SK-N-MC (cell line): ENCODE results near the gene KDM7A.
A peak's percentile ranks its signal among the peaks of the same experiment; 100 is the strongest.
"Not testable (repeated sequence)": the region's sequence is repeated elsewhere in the genome, so short reads cannot be mapped to it uniquely, and the experiment has no call there.

Experiments used
- DNase-seq: peaks from one replicate; pipeline ENCODE4 v3.0.0-alpha.2; 2011; ENCODE audit warnings: low read depth, low spot score
- H3K27ac ChIP-seq: fragments of 200-600 bp; sonication (generic); 2 replicates; pipeline ENCODE4 v1.5.1; 2016; ENCODE audit warnings: mixed run types
- H3K36me3 ChIP-seq: fragments of 200-600 bp; sonication (generic); 2 replicates; pipeline ENCODE4 v1.6.1; 2017; ENCODE audit warnings: antibody characterized with exemption, low read length, mixed read lengths; ENCODE audit not compliant: insufficient read depth
- H3K4me3 ChIP-seq: fragments of 200-600 bp; sonication (generic); 2 replicates; pipeline ENCODE4 v1.5.1; 2016
- H3K9ac ChIP-seq: fragments of 200-600 bp; sonication (generic); 2 replicates; pipeline ENCODE4 v1.8.0; 2017; ENCODE audit warnings: mixed run types, mixed read lengths; ENCODE audit not compliant: insufficient read length
- H3K9me3 ChIP-seq: fragments of 200-600 bp; sonication (generic); 2 replicates; pipeline ENCODE4 v1.6.1; 2017; ENCODE audit warnings: low read depth, mild to moderate bottlenecking, antibody characterized with exemption, low read length, moderate library complexity, mixed read lengths
- EZH2 ChIP-seq: fragments of 200-600 bp; sonication (generic); IDR thresholded peaks from one replicate; pipeline ENCODE4 v1.6.1; 2017; ENCODE audit warnings: antibody characterized with exemption
- FOXP2 ChIP-seq: optimal IDR thresholded peaks from 2 replicates; pipeline ENCODE3; 2011; ENCODE audit warnings: mild to moderate bottlenecking, moderate library complexity; ENCODE audit not compliant: insufficient read depth; ENCODE audit errors: extremely low read length, control extremely low read depth
- POLR2AphosphoS5 ChIP-seq: IDR thresholded peaks from 2 replicates; pipeline ENCODE4 v1.6.1; 2012; ENCODE audit warnings: mild to moderate bottlenecking, low read depth, low read length, borderline replicate concordance

The KDM7A gene

GRCh38 chr7:140176122-140176701, 571 bp downstream of the KDM7A start:
- Histone ChIP-seq H3K9me3 (peaks cover 3% of the 10 kb centered on the region; the same call in 1 of the 2 replicates), H3K9ac (peak overlapping the region; percentile 83), H3K36me3 (no peaks in the 10 kb centered on the region), H3K27ac (peak overlapping the region; percentile 59; the same call in 1 of the 2 replicates), H3K4me3 (peak overlapping the region; percentile 77)
- no peak for DNase-seq
- TF ChIP-seq POLR2AphosphoS5: no peak
- TF ChIP-seq FOXP2: no peak
- TF ChIP-seq EZH2: no peak

- DNase-seq: peak; percentile 82
- Histone ChIP-seq H3K9ac (peak overlapping the region; percentile 83), H3K9me3 (peaks cover 3% of the 10 kb centered on the region; the same call in 1 of the 2 replicates), H3K27ac (peak overlapping the region; percentile 59), H3K36me3 (no peaks in the 10 kb centered on the region), H3K4me3 (peak overlapping the region; percentile 77)
- TF ChIP-seq EZH2 (no peak), POLR2AphosphoS5 (peak; percentile 45), FOXP2 (peak; percentile 7)
Observed at GRCh38 chr7:140175221-140176121, 1.3 kb downstream of the KDM7A start.

- TF ChIP-seq EZH2: no peak
- TF ChIP-seq POLR2AphosphoS5: no peak
- no peak for TF ChIP-seq FOXP2
- Histone ChIP-seq H3K9ac (no peak overlapping the region), H3K9me3 (no peaks in the 10 kb centered on the region), H3K36me3 (no peaks in the 10 kb centered on the region), H3K27ac (no peak overlapping the region), H3K4me3 (no peak overlapping the region)
- no peak for DNase-seq
Observed at GRCh38 chr7:140174217-140174616, 2.6 kb downstream of the KDM7A start.

- no peak overlapping the region for H3K9ac ChIP-seq
- H3K36me3 ChIP-seq: no peaks in the 10 kb centered on the region
- no peak overlapping the region for H3K27ac ChIP-seq
- no peak for TF ChIP-seq POLR2AphosphoS5
- TF ChIP-seq FOXP2: no peak
- TF ChIP-seq EZH2: no peak
- no peak overlapping the region for H3K4me3 ChIP-seq
- no peak for DNase-seq
- H3K9me3 ChIP-seq: no peaks in the 10 kb centered on the region
Observed at GRCh38 chr7:140170375-140170774, 6.4 kb downstream of the KDM7A start.

- H3K27ac ChIP-seq: no peak overlapping the region
- H3K9me3 ChIP-seq: no peaks in the 10 kb centered on the region
- no peak overlapping the region for H3K9ac ChIP-seq
- no peak for DNase-seq
- H3K4me3 ChIP-seq: no peak overlapping the region
- TF ChIP-seq POLR2AphosphoS5: no peak
- no peak for TF ChIP-seq EZH2
- TF ChIP-seq FOXP2: no peak
- no peaks in the 10 kb centered on the region for H3K36me3 ChIP-seq
Observed at GRCh38 chr7:140168816-140169215, 8.0 kb downstream of the KDM7A start.

GRCh38 chr7:140165422-140165821, 11.4 kb downstream of the KDM7A start:
- TF ChIP-seq EZH2 (no peak), FOXP2 (no peak), POLR2AphosphoS5 (no peak)
- no peak overlapping the region; the same call in 1 of the 2 replicates for H3K4me3 ChIP-seq
- no peak overlapping the region for H3K27ac ChIP-seq
- no peaks in the 10 kb centered on the region for H3K36me3 ChIP-seq
- no peaks in the 10 kb centered on the region for H3K9me3 ChIP-seq
- no peak overlapping the region for H3K9ac ChIP-seq
- DNase-seq: no peak

GRCh38 chr7:140162081-140162480, 14.7 kb downstream of the KDM7A start:
- not testable (repeated sequence) for DNase-seq, H3K36me3 ChIP-seq, H3K9me3 ChIP-seq, H3K27ac ChIP-seq, H3K9ac ChIP-seq, H3K4me3 ChIP-seq

- H3K27ac ChIP-seq: peak overlapping the region; percentile 13; the same call in 1 of the 2 replicates
- TF ChIP-seq EZH2: no peak
- no peak for TF ChIP-seq FOXP2
- no peak for TF ChIP-seq POLR2AphosphoS5
- H3K9me3 ChIP-seq: no peaks in the 10 kb centered on the region
- H3K36me3 ChIP-seq: no peaks in the 10 kb centered on the region
- DNase-seq: no peak
- 0 out of 2 replicates have a peak overlapping the region, but pooled peaks have one; percentile 12 for H3K4me3 ChIP-seq
- H3K9ac ChIP-seq: no peak overlapping the region
Observed at GRCh38 chr7:140161047-140161446, 15.7 kb downstream of the KDM7A start.
